Kidney epithelial cell (primary cell): Measurements from ENCODE around the gene ARHGEF17. TPM values are rescaled to one million over a fixed set of nuclear protein-coding genes. Genes with fewer than 3 reads are reported as not detected.

Experiments used
- DNase-seq: peaks from one replicate; pipeline ENCODE4 v3.0.0-alpha.2; 2010; ENCODE audit warnings: low read depth
- H3K27me3 ChIP-seq: 2 replicates; pipeline ENCODE4 v1.6.0; 2011; ENCODE audit warnings: low read length; ENCODE audit not compliant: control insufficient read depth, insufficient read depth
- H3K36me3 ChIP-seq: 2 replicates; pipeline ENCODE4 v1.5.1; 2011; ENCODE audit warnings: low read length; ENCODE audit not compliant: control insufficient read depth, insufficient read depth
- H3K4me3 ChIP-seq: 2 replicates; pipeline ENCODE4 v1.5.1; 2011; ENCODE audit warnings: low read depth, mild to moderate bottlenecking, control low read depth, low read length
- CTCF ChIP-seq: IDR thresholded peaks from 2 replicates; pipeline ENCODE4 v1.5.1; 2011; ENCODE audit warnings: mild to moderate bottlenecking, moderate library complexity, low read length, control low read depth, inconsistent platforms; ENCODE audit not compliant: insufficient read depth, poor library complexity, severe bottlenecking
- total RNA-seq: library from RNA; depleted of rRNA; stranded (reverse); fragments of >200 nt; gene quantifications from 2 replicates; pipeline ENCODE4 v1.2.3, GENCODE V29; 2015

ARHGEF17 gene
- total RNA-seq, 1 donor from 2014 or later: 25.5 TPM

GRCh38 chr11:73359341-73359740 is 51.3 kb downstream of the ARHGEF17 start:
- Histone ChIP-seq H3K4me3 (no peak overlapping the region), H3K27me3 (no peaks in the 10 kb centered on the region), H3K36me3 (peaks cover under 1% of the 10 kb centered on the region)
- TF ChIP-seq CTCF: no peak
- DNase-seq: no peak

- TF ChIP-seq CTCF: peak; percentile 64
- Histone ChIP-seq H3K27me3 (no peaks in the 10 kb centered on the region), H3K36me3 (peaks cover 2% of the 10 kb centered on the region), H3K4me3 (no peak overlapping the region)
- no peak for DNase-seq
Observed at GRCh38 chr11:73359930-73360742, 52.1 kb downstream of the ARHGEF17 start.

- Histone ChIP-seq H3K4me3 (no peak overlapping the region), H3K36me3 (peaks cover 6% of the 10 kb centered on the region), H3K27me3 (no peaks in the 10 kb centered on the region)
- no peak for DNase-seq
- no peak for TF ChIP-seq CTCF
Observed at GRCh38 chr11:73360743-73361369, 52.8 kb downstream of the ARHGEF17 start.

GRCh38 chr11:73361953-73362776 is 54.1 kb downstream of the ARHGEF17 start:
- no peak for DNase-seq
- peaks cover 6% of the 10 kb centered on the region for H3K36me3 ChIP-seq
- H3K27me3 ChIP-seq: no peaks in the 10 kb centered on the region
- TF ChIP-seq CTCF: no peak
- H3K4me3 ChIP-seq: no peak overlapping the region

GRCh38 chr11:73363147-73363546 is 55.1 kb downstream of the ARHGEF17 start:
- Histone ChIP-seq H3K4me3 (no peak overlapping the region), H3K27me3 (no peaks in the 10 kb centered on the region), H3K36me3 (peaks cover 8% of the 10 kb centered on the region)
- no peak for DNase-seq
- no peak for TF ChIP-seq CTCF
